Fibroblast of villous mesenchyme (primary cell): Measurements from ENCODE around the gene PHLPP1. TPM values are rescaled to one million over a fixed set of nuclear protein-coding genes. Genes with fewer than 3 reads are reported as not detected.
A peak's percentile ranks its signal among the peaks of the same experiment; 100 is the strongest.

ENCODE experiments used
- DNase-seq: peaks from one replicate; pipeline ENCODE4 v3.0.0-alpha.2; 2010; ENCODE audit warnings: low read depth
- H3K4me3 ChIP-seq: 2 replicates; pipeline ENCODE4 v1.5.1; 2011; ENCODE audit warnings: low read depth, mild to moderate bottlenecking, low read length
- CTCF ChIP-seq: IDR thresholded peaks from 2 replicates; pipeline ENCODE4 v1.5.1; 2012; ENCODE audit warnings: low read depth, mild to moderate bottlenecking, low read length; ENCODE audit not compliant: insufficient read depth
- total RNA-seq: library from RNA; depleted of rRNA; stranded (reverse); fragments of >200 nt; gene quantifications from 2 replicates; pipeline ENCODE4 v1.2.3, GENCODE V29; 2012

The PHLPP1 gene
- total RNA-seq, 1 donor, result 4.7 TPM

GRCh38 chr18:62790871-62791772 is 75.8 kb downstream of the PHLPP1 start:
- no peak overlapping the region for H3K4me3 ChIP-seq
- peak; percentile 69 for DNase-seq
- no peak for TF ChIP-seq CTCF

GRCh38 chr18:62792016-62792415 is 76.7 kb downstream of the PHLPP1 start:
- H3K4me3 ChIP-seq, result no peak overlapping the region
- no peak for TF ChIP-seq CTCF
- no peak for DNase-seq

- H3K4me3 ChIP-seq, result no peak overlapping the region
- no peak for TF ChIP-seq CTCF
- no peak for DNase-seq
These were observed 80.5 kb downstream of the PHLPP1 start for GRCh38 chr18:62795813-62796212.

GRCh38 chr18:62796216-62796621 is 80.9 kb downstream of the PHLPP1 start:
- H3K4me3 ChIP-seq, result no peak overlapping the region
- no peak for TF ChIP-seq CTCF
- DNase-seq, result no peak

- TF ChIP-seq CTCF, result no peak
- no peak for DNase-seq
- no peak overlapping the region for H3K4me3 ChIP-seq
These were observed 82.0 kb downstream of the PHLPP1 start for GRCh38 chr18:62797329-62797728.

GRCh38 chr18:62799977-62800376 is 84.6 kb downstream of the PHLPP1 start:
- no peak overlapping the region for H3K4me3 ChIP-seq
- DNase-seq, result no peak
- TF ChIP-seq CTCF, result no peak
